Upper lobe of left lung (tissue), 6 donors: ENCODE measurements around the gene NSMCE3. TPM values are rescaled to one million over a fixed set of nuclear protein-coding genes. Genes with fewer than 3 reads are reported as not detected.

Source experiments
- ATAC-seq, 2 donors: fragments of 200-7000 bp; cut with Tn5 transposase; one replicate each; pipeline ENCODE4 v1.9.1; 2022; ENCODE audit warnings: mild to moderate bottlenecking in 2 of 2, moderate library complexity in 2 of 2; ENCODE audit not compliant: low FRiP score in 2 of 2
- DNase-seq, 2 donors: peaks; one replicate each; pipeline ENCODE4 v3.0.0-alpha.2; 2019 to 2020
- H3K27ac ChIP-seq, 4 donors: fragments of 200-600 bp; sonication (generic); one replicate each; pipeline ENCODE4 v1.5.1; 2016 to 2019
- H3K27me3 ChIP-seq, 4 donors: fragments of 200-600 bp; sonication (generic); one replicate each; pipeline ENCODE4 v1.5.1; 2017 to 2019
- H3K36me3 ChIP-seq, 4 donors: fragments of 200-600 bp; sonication (generic); one replicate each; pipeline ENCODE4 v1.5.1; 2016 to 2019
- H3K4me1 ChIP-seq, 4 donors: fragments of 200-600 bp; sonication (generic); one replicate each; pipeline ENCODE4 v1.5.1; 2018 to 2019
- H3K4me3 ChIP-seq, 4 donors: fragments of 200-600 bp; sonication (generic); one replicate each; pipeline ENCODE4 v1.5.1; 2017 to 2019; ENCODE audit warnings: mild to moderate bottlenecking in 2 of 4, moderate library complexity in 1 of 4
- H3K9me3 ChIP-seq, 4 donors: fragments of 200-600 bp; sonication (generic); one replicate each; pipeline ENCODE4 v1.5.1; 2018 to 2019
- EP300 ChIP-seq, 4 donors: sonication (generic); formaldehyde crosslinking; IDR thresholded peaks; one replicate each; pipeline ENCODE4 v1.5.1; 2017; ENCODE audit warnings: antibody characterized with exemption in 4 of 4, control low read depth in 2 of 4
- POLR2A ChIP-seq, 4 donors: fragments of 450-650 bp; IDR thresholded peaks; one replicate each; pipeline ENCODE4 v1.5.1; 2016 to 2017; ENCODE audit warnings: antibody characterized with exemption in 4 of 4, mild to moderate bottlenecking in 2 of 4
- POLR2AphosphoS5 ChIP-seq, 2 donors: sonication (generic); formaldehyde crosslinking; IDR thresholded peaks; one replicate each; pipeline ENCODE4 v1.5.1; 2017; ENCODE audit warnings: antibody characterized with exemption in 2 of 2
- WGBS, 2 donors: methylation state at CpG; one replicate each; pipeline ENCODE4 v1.1.5; 2017 to 2018; 5-methylcytosine and 5-hydroxymethylcytosine counted together
- total RNA-seq, 6 donors: library from RNA; depleted of rRNA in 4 of 6; stranded (reverse); fragments of >200 nt in 4 of 6; gene quantifications; one replicate each; pipeline versions ENCODE4 v1.1.0 to v1.2.1, GENCODE V29; 2016 to 2021
- TF ChIP-seq, protein P1 (sequence below), 6 experiments: fragments of 450-650 bp in 4 of 6; fragments of 200-600 bp in 2 of 6; sonication (generic) in 2 of 6; IDR thresholded peaks; one replicate each; pipeline ENCODE4 v1.5.1; 2016 to 2019; ENCODE audit warnings: antibody characterized with exemption in 6 of 6
- donor health status: DM: no; HTN: no; CAD: no; lungs with moderate emphysema.
- donor health status: DM: no; HTN: yes; CAD: no; lungs with severe emphysema.

The NSMCE3 gene
- total RNA-seq, 6 donors from 2014 or later = 3.1 to 10.6 (median 6.9) TPM

DNA sequence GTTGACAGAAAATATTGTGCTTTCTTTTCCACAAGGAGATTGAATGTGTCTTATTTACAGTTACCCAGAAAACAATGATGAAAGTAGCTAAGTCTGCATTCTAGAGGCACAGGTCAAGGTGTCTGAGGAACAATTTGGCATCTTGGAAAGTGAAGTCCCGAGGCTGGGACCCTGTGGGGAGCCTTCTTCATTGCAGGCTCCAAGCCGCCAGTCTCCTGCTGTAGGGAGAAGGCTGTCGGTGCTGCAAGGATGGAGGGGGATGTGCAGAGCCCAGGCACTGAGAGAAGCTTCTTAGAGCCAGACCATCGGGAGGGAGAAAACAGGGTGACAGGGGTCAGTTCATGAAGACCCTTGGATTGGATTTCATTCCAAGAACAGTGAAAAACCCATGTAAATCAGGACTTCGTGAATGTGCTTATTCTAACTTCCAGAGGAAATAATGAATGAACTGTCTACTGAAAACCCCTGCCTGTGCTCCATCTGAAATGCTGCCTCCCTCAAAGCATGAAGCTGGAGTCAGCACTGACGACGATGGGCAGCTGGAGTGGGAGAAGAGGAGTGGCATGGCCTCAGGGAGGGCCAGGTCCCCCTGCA lies 25.2 kb upstream of the NSMCE3 start:
- H3K27ac ChIP-seq = no peak overlapping the region
- ATAC-seq (no peak), DNase-seq (no peak)
- no peaks in the 10 kb centered on the region for H3K36me3 ChIP-seq
- WGBS, 2 donors = 61 to 65% methylated on average over 7 of the region's 7 CpGs
- H3K4me3 ChIP-seq = no peak overlapping the region
- TF ChIP-seq POLR2AphosphoS5 (IDR thresholded peaks at IDR 0.05) (no peak), EP300 (IDR thresholded peaks at IDR 0.05) (no peak), POLR2A (IDR thresholded peaks at IDR 0.05) (no peak)
- TF ChIP-seq, protein P1, sequence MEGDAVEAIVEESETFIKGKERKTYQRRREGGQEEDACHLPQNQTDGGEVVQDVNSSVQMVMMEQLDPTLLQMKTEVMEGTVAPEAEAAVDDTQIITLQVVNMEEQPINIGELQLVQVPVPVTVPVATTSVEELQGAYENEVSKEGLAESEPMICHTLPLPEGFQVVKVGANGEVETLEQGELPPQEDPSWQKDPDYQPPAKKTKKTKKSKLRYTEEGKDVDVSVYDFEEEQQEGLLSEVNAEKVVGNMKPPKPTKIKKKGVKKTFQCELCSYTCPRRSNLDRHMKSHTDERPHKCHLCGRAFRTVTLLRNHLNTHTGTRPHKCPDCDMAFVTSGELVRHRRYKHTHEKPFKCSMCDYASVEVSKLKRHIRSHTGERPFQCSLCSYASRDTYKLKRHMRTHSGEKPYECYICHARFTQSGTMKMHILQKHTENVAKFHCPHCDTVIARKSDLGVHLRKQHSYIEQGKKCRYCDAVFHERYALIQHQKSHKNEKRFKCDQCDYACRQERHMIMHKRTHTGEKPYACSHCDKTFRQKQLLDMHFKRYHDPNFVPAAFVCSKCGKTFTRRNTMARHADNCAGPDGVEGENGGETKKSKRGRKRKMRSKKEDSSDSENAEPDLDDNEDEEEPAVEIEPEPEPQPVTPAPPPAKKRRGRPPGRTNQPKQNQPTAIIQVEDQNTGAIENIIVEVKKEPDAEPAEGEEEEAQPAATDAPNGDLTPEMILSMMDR (IDR thresholded peaks at IDR 0.05) = no peak
- no peaks in the 10 kb centered on the region for H3K9me3 ChIP-seq
- H3K4me1 ChIP-seq = no peaks in the 10 kb centered on the region
- H3K27me3 ChIP-seq = no peaks in the 10 kb centered on the region

DNA sequence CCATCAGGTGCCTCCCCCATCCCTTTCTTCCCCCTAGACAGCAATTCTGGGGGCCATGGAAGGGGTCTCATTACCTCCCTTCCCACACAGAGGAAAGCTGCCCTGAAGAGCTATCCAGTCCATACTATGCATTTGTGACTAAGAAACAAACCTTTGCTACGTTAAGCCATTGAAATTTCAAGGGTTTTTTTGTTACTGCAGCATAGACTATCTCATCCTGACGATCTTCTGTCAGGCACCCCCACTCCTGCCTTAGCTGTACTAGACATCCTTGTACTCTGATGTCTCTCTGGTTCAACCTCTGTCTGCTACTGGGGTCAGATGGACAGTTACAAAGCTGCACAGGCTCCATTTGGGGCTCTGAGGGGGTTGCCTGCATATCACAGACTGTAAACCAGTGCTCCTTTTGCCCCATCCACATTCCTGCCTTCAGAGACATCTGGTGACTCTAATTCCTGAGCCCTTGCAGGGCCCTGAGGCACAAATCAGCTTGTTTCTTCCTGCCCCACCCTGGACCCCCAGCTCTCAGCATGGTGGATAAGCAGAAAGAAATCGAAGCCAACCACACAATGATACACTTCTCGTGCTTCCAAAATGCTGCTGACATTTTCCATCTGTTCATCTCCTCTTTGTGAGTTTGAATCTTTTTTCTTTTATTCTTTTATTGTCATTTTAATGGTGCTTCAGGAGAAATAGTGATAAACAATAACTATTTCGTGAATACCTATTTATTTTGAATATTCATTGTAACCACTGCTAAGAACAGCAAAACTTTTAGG lies 21.6 kb upstream of the NSMCE3 start:
- Histone ChIP-seq H3K4me3 (no peak overlapping the region), H3K36me3 (no peaks in the 10 kb centered on the region), H3K9me3 (no peaks in the 10 kb centered on the region), H3K27me3 (no peaks in the 10 kb centered on the region), H3K4me1 (no peaks in the 10 kb centered on the region), H3K27ac (no peak overlapping the region)
- TF ChIP-seq EP300 (IDR thresholded peaks at IDR 0.05) (no peak), POLR2AphosphoS5 (IDR thresholded peaks at IDR 0.05) (no peak), POLR2A (IDR thresholded peaks at IDR 0.05) (no peak)
- TF ChIP-seq, protein P1 (IDR thresholded peaks at IDR 0.05) = no peak
- 81 to 84% methylated on average over 5 of the region's 5 CpGs for WGBS, 2 donors
- DNase-seq (no peak), ATAC-seq (no peak)

DNA sequence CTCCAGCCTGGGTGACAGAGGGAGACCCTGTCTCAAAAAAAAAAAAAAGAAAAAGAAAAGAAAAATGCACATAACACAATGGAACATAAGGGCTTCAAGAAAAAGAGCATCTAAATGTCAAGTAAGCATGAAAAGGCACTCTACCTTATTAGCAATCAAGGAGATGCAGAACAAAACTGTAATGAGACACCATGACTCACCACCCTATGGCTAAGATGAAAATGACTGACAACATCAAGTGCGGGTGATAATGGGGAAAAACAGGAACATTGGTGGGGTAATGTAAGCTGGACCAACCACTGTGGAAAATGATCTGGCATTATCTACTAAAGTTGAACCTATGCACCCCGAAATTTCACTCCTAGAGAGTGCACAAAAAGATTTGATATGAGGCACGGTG lies 19.6 kb upstream of the NSMCE3 start:
- Histone ChIP-seq H3K4me3 (no peak overlapping the region), H3K36me3 (no peaks in the 10 kb centered on the region), H3K27ac (no peak overlapping the region), H3K9me3 (no peaks in the 10 kb centered on the region), H3K27me3 (no peaks in the 10 kb centered on the region), H3K4me1 (no peaks in the 10 kb centered on the region)
- ATAC-seq = no peak
- TF ChIP-seq, protein P1 (IDR thresholded peaks at IDR 0.05) = no peak
- TF ChIP-seq POLR2AphosphoS5 (IDR thresholded peaks at IDR 0.05) = no peak
- TF ChIP-seq POLR2A (IDR thresholded peaks at IDR 0.05) = no peak
- TF ChIP-seq EP300 (IDR thresholded peaks at IDR 0.05) = no peak
- no peak for DNase-seq
- WGBS, 2 donors = 85 to 91% methylated on average over 3 of the region's 3 CpGs

DNA sequence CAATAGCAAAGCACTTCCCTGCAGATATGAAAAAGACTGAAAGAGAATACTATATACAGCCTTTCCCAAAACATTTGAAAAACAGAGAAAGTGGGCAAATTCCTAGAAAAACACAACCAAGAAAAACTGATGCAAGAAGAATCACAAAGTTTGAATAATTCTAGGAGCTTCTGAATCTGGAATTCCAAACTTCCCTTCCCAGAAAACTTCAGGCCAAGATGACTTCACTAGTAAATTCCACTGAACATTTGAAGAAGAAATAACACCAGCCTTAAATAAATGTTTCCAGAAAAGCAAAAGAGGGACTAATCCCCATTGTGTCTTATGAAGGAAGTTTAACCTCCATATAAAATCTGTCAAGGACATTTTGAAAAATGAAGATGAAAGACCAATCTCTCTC lies 15.8 kb upstream of the NSMCE3 start:
- ATAC-seq = no peak
- no peak for TF ChIP-seq EP300 (IDR thresholded peaks at IDR 0.05)
- TF ChIP-seq, protein P1 (IDR thresholded peaks at IDR 0.05) = no peak
- no peak for TF ChIP-seq POLR2A (IDR thresholded peaks at IDR 0.05)
- TF ChIP-seq POLR2AphosphoS5 (IDR thresholded peaks at IDR 0.05) = no peak
- Histone ChIP-seq H3K27me3 (no peaks in the 10 kb centered on the region), H3K9me3 (no peaks in the 10 kb centered on the region), H3K36me3 (no peaks in the 10 kb centered on the region), H3K27ac (no peak overlapping the region), H3K4me1 (peaks cover 0 to 2% (median 0%) of the 10 kb centered on the region in 4 donors), H3K4me3 (no peak overlapping the region)
- no peak for DNase-seq
